H9 (cell line): ENCODE results near the gene PRKACA. TPM values are rescaled to one million over a fixed set of nuclear protein-coding genes. Genes with fewer than 3 reads are reported as not detected.

Experiments
- DNase-seq: peaks from one replicate; pipeline ENCODE4 v3.0.0-alpha.2; 2017
- H2AFZ ChIP-seq: one replicate; pipeline ENCODE4 v1.6.1; 2013; ENCODE audit warnings: mild to moderate bottlenecking, low read length, control low read depth, moderate library complexity
- H2AK5ac ChIP-seq: 2 replicates; pipeline ENCODE4 v1.6.1; 2013; ENCODE audit warnings: low read length, control low read depth, mixed read lengths; ENCODE audit not compliant: insufficient read length
- H2BK120ac ChIP-seq: one replicate; pipeline ENCODE4 v1.6.1; 2013; ENCODE audit warnings: low read depth, mild to moderate bottlenecking, low read length, control low read depth, inconsistent platforms; ENCODE audit not compliant: poor library complexity, severe bottlenecking
- H2BK12ac ChIP-seq: 2 replicates; pipeline ENCODE4 v1.6.1; 2013; ENCODE audit warnings: low read length, control low read depth, mixed read lengths, low read depth; ENCODE audit not compliant: insufficient read length
- H2BK15ac ChIP-seq: 2 replicates; pipeline ENCODE4 v1.6.1; 2013; ENCODE audit warnings: low read depth, low read length, control low read depth
- H2BK20ac ChIP-seq: one replicate; pipeline ENCODE4 v1.6.1; 2013; ENCODE audit warnings: low read depth, mild to moderate bottlenecking, low read length, control low read depth, inconsistent platforms; ENCODE audit not compliant: poor library complexity, severe bottlenecking
- H2BK5ac ChIP-seq: 2 replicates; pipeline ENCODE4 v1.6.1; 2013; ENCODE audit warnings: low read length, control low read depth, mixed read lengths; ENCODE audit not compliant: insufficient read length
- H3K14ac ChIP-seq: 2 replicates; pipeline ENCODE4 v1.6.1; 2013; ENCODE audit warnings: low read length, control low read depth; ENCODE audit not compliant: insufficient read depth
- H3K18ac ChIP-seq: 2 replicates; pipeline ENCODE4 v1.6.1; 2013; ENCODE audit warnings: low read depth, mild to moderate bottlenecking, mixed read lengths, low read length, control low read depth; ENCODE audit not compliant: insufficient read length
- H3K23ac ChIP-seq: 2 replicates; pipeline ENCODE4 v1.6.1; 2013; ENCODE audit warnings: low read length, control low read depth, mixed read lengths, low read depth; ENCODE audit not compliant: insufficient read length
- H3K23me2 ChIP-seq: 2 replicates; pipeline ENCODE4 v1.6.1; 2013; ENCODE audit warnings: low read depth, mild to moderate bottlenecking, mixed read lengths, low read length, control low read depth; ENCODE audit not compliant: insufficient read length, poor library complexity, severe bottlenecking
- H3K27ac ChIP-seq: 2 replicates; pipeline ENCODE4 v1.5.1; 2013; ENCODE audit warnings: low read length, control low read depth, mixed read lengths, low read depth; ENCODE audit not compliant: insufficient read length
- H3K27me3 ChIP-seq: 2 replicates; pipeline ENCODE4 v1.6.1; 2013; ENCODE audit warnings: low read length, control low read depth, inconsistent platforms; ENCODE audit not compliant: insufficient read depth
- H3K4ac ChIP-seq: 2 replicates; pipeline ENCODE4 v1.6.1; 2013; ENCODE audit warnings: low read depth, mild to moderate bottlenecking, control low read depth, inconsistent platforms, low read length, moderate library complexity
- H3K4me1 ChIP-seq: 2 replicates; pipeline ENCODE4 v1.6.1; 2013; ENCODE audit warnings: low read length, control low read depth, inconsistent platforms; ENCODE audit not compliant: insufficient read depth
- H3K4me2 ChIP-seq: 2 replicates; pipeline ENCODE4 v1.6.1; 2013; ENCODE audit warnings: low read length, control low read depth, mixed read lengths; ENCODE audit not compliant: insufficient read length, insufficient read depth
- H3K56ac ChIP-seq: 2 replicates; pipeline ENCODE4 v1.6.1; 2013; ENCODE audit warnings: low read depth, mild to moderate bottlenecking, mixed read lengths, low read length, control low read depth; ENCODE audit not compliant: insufficient read length
- H3K79me1 ChIP-seq: 2 replicates; pipeline ENCODE4 v1.6.1; 2013; ENCODE audit warnings: low read depth, mild to moderate bottlenecking, moderate library complexity, low read length, control low read depth, inconsistent platforms; ENCODE audit not compliant: insufficient read depth, poor library complexity, severe bottlenecking
- H3K79me2 ChIP-seq: 2 replicates; pipeline ENCODE4 v1.6.1; 2013; ENCODE audit warnings: low read length, control low read depth, inconsistent platforms; ENCODE audit not compliant: insufficient read depth
- H3K9ac ChIP-seq: 2 replicates; pipeline ENCODE4 v1.6.1; 2013; ENCODE audit warnings: low read length, control low read depth, mixed read lengths; ENCODE audit not compliant: insufficient read length; ENCODE audit errors: extremely low read depth
- H3K9me3 ChIP-seq: one replicate; pipeline ENCODE4 v1.6.1; 2013; ENCODE audit warnings: low read depth, low read length, inconsistent platforms; ENCODE audit not compliant: control insufficient read depth
- H3T11ph ChIP-seq: one replicate; pipeline ENCODE4 v1.6.1; 2013; ENCODE audit warnings: mild to moderate bottlenecking, low read length, control low read depth, inconsistent platforms
- H4K20me1 ChIP-seq: one replicate; pipeline ENCODE4 v1.6.1; 2013; ENCODE audit not compliant: control insufficient read depth, insufficient read length, insufficient read depth
- H4K5ac ChIP-seq: 2 replicates; pipeline ENCODE4 v1.6.1; 2013; ENCODE audit warnings: low read depth, mild to moderate bottlenecking, mixed read lengths, low read length, control low read depth; ENCODE audit not compliant: insufficient read length
- H4K8ac ChIP-seq: replicated peaks from 2 replicates; pipeline ENCODE4 v1.6.1; 2013; ENCODE audit warnings: low read length, control low read depth, mixed read lengths, low read depth; ENCODE audit not compliant: insufficient read length
- H4K91ac ChIP-seq: 2 replicates; pipeline ENCODE4 v1.6.1; 2013; ENCODE audit warnings: low read depth, mild to moderate bottlenecking, moderate library complexity, mixed read lengths, low read length, control low read depth; ENCODE audit not compliant: insufficient read length
- H3K27ac Mint-ChIP-seq, 3 experiments: 2 replicates in 2 of 3; 3 replicates in 1 of 3; pipeline ENCODE4 v1.8.0; 2020 to 2021; ENCODE audit warnings: mixed read lengths in 3 of 3, mild to moderate bottlenecking in 1 of 3, moderate library complexity in 1 of 3
- H3K27me3 Mint-ChIP-seq: 2 replicates; pipeline ENCODE4 v1.8.0; 2021; ENCODE audit warnings: low read depth, mild to moderate bottlenecking, moderate library complexity, mixed read lengths
- H3K36me3 Mint-ChIP-seq, 3 experiments: 2 replicates in 2 of 3; 3 replicates in 1 of 3; pipeline ENCODE4 v1.8.0; 2020 to 2021; ENCODE audit warnings: low read depth in 3 of 3, mixed read lengths in 3 of 3; ENCODE audit not compliant: insufficient read depth in 1 of 3
- H3K4me1 Mint-ChIP-seq, 2 experiments: 2 replicates each; pipeline ENCODE4 v1.8.0; 2020; ENCODE audit warnings: mixed read lengths in 2 of 2
- H3K4me3 Mint-ChIP-seq, 2 experiments: 2 replicates in 1 of 2; 3 replicates in 1 of 2; pipeline ENCODE4 v1.8.0; 2020 to 2021; ENCODE audit warnings: mild to moderate bottlenecking in 2 of 2, mixed read lengths in 2 of 2, moderate library complexity in 1 of 2
- H3K9me3 Mint-ChIP-seq, 2 experiments: 2 replicates in 1 of 2; 3 replicates in 1 of 2; pipeline ENCODE4 v1.8.0; 2020; ENCODE audit warnings: mild to moderate bottlenecking in 2 of 2, mixed read lengths in 2 of 2, moderate library complexity in 1 of 2
- CTCF ChIP-seq: fragments of 200-600 bp; sonication (generic); conservative IDR thresholded peaks from 3 replicates; pipeline ENCODE4 v1.8.0; 2021; ENCODE audit warnings: antibody characterized with exemption, mild to moderate bottlenecking
- WGBS: extraction: QIAGEN DNeasy Blood & Tissue Kit; methylation state at CpG from one replicate; pipeline ENCODE4 v1.1.7; 2013; ENCODE audit warnings: missing lambda C conversion rate, low lambda C conversion rate, mixed read lengths; ENCODE audit not compliant: insufficient read length; ENCODE audit errors: extremely low coverage; 5-methylcytosine and 5-hydroxymethylcytosine counted together
- total RNA-seq: library from RNA; stranded (reverse); gene quantifications from 2 replicates; pipeline ENCODE4 v1.2.1, GENCODE V29; 2021

PRKACA gene
- total RNA-seq, 1 experiment from 2014 or later, result 51.8 TPM

GRCh38 chr19:14113762-14114414, 3.7 kb downstream of the PRKACA start:
- H3K4me2 ChIP-seq, result no peak overlapping the region
- no peak overlapping the region for H2BK20ac ChIP-seq
- no peak overlapping the region for H4K5ac ChIP-seq
- no peak overlapping the region for H3K56ac ChIP-seq
- H3K4ac ChIP-seq, result no peak overlapping the region
- H3K9me3 Mint-ChIP-seq, result no peaks in the 10 kb centered on the region
- H3K79me1 ChIP-seq, result no peaks in the 10 kb centered on the region
- no peak overlapping the region for H2AK5ac ChIP-seq
- 0 out of 2 replicates have a peak overlapping the region, but pooled peaks have one; percentile 51 for H3K14ac ChIP-seq
- peaks cover 2% of the 10 kb centered on the region; the same call in 1 of the 2 replicates for H3K27me3 Mint-ChIP-seq
- H2BK12ac ChIP-seq, result no peak overlapping the region
- no peak overlapping the region for H3K9ac ChIP-seq
- no peak overlapping the region for H3K27ac Mint-ChIP-seq
- no CpG with 5 or more reads among the region's 18 CpGs for WGBS
- H3K18ac ChIP-seq, result no peak overlapping the region
- H3K9me3 ChIP-seq, result no peaks in the 10 kb centered on the region
- no peaks in the 10 kb centered on the region for H4K20me1 ChIP-seq
- no peak overlapping the region for H4K8ac ChIP-seq
- peaks cover 9% of the 10 kb centered on the region; the same call in 1 of the 2 replicates for H3K4me1 ChIP-seq
- peaks cover 36 to 40% of the 10 kb centered on the region in 2 experiments for H3K4me1 Mint-ChIP-seq
- H3K36me3 Mint-ChIP-seq, result no peaks in the 10 kb centered on the region; a peak in 2 of 7 replicates
- H3K27me3 ChIP-seq, result no peaks in the 10 kb centered on the region; the same call in 1 of the 2 replicates
- H2AFZ ChIP-seq, result no peak overlapping the region
- H3K79me2 ChIP-seq, result peaks cover 2% of the 10 kb centered on the region; the same call in 1 of the 2 replicates
- H3K23ac ChIP-seq, result no peak overlapping the region
- H3K23me2 ChIP-seq, result peaks cover 15% of the 10 kb centered on the region
- DNase-seq, result no peak
- no peak overlapping the region for H4K91ac ChIP-seq
- H3K4me3 Mint-ChIP-seq, result peak overlapping the region in 1 of 2 experiments; percentile 17; a peak in 2 of 5 replicates
- H2BK5ac ChIP-seq, result no peak overlapping the region
- H3T11ph ChIP-seq, result no peak overlapping the region
- TF ChIP-seq CTCF, result peak; percentile 62; the same call in 2 of the 3 replicates
- no peak overlapping the region for H2BK15ac ChIP-seq
- no peak overlapping the region for H3K27ac ChIP-seq
- no peak overlapping the region for H2BK120ac ChIP-seq
